DMS 273 treated with DMSO at 0.1 percent for 48 hours (cell line): ENCODE results near the gene CDH4.

Experiments used
- DNase-seq: peaks from one replicate; lab custom pipeline; 2025; lab: John Stamatoyannopoulos, UW

CDH4 gene

GRCh38 chr20:61900011-61900944 is 648.2 kb downstream of the CDH4 start:
- no peak for DNase-seq

GRCh38 chr20:61900945-61901293 is 648.9 kb downstream of the CDH4 start:
- no peak for DNase-seq

- DNase-seq, result no peak
Observed at GRCh38 chr20:61901392-61902220, 649.5 kb downstream of the CDH4 start.

GRCh38 chr20:61902221-61902869 is 650.3 kb downstream of the CDH4 start:
- no peak for DNase-seq

- DNase-seq, result no peak
Observed at GRCh38 chr20:61903575-61904340, 651.7 kb downstream of the CDH4 start.

- DNase-seq, result no peak
Observed at GRCh38 chr20:61904456-61904855, 652.4 kb downstream of the CDH4 start.

- no peak for DNase-seq
Observed at GRCh38 chr20:61905781-61906523, 653.9 kb downstream of the CDH4 start.

GRCh38 chr20:61907081-61907891 is 655.2 kb downstream of the CDH4 start:
- no peak for DNase-seq

- DNase-seq, result no peak
Observed at GRCh38 chr20:61908057-61909026, 656.3 kb downstream of the CDH4 start.

GRCh38 chr20:61909028-61909427 is 657.0 kb downstream of the CDH4 start:
- DNase-seq, result no peak

GRCh38 chr20:61909821-61910220 is 657.8 kb downstream of the CDH4 start:
- no peak for DNase-seq

- no peak for DNase-seq
Observed at GRCh38 chr20:61911824-61912223, 659.8 kb downstream of the CDH4 start.

GRCh38 chr20:61912665-61913422 is 660.8 kb downstream of the CDH4 start:
- no peak for DNase-seq

- DNase-seq, result no peak
Observed at GRCh38 chr20:61913423-61914225, 661.6 kb downstream of the CDH4 start.

- no peak for DNase-seq
Observed at GRCh38 chr20:61915101-61915500, 663.0 kb downstream of the CDH4 start.

GRCh38 chr20:61916318-61916891 is 664.3 kb downstream of the CDH4 start:
- DNase-seq, result no peak
